Smooth muscle cell (in vitro differentiated cells): ENCODE results near the gene RPS6KB2. TPM values are rescaled to one million over a fixed set of nuclear protein-coding genes. Genes with fewer than 3 reads are reported as not detected.

ENCODE experiments used
- DNase-seq: peaks from one replicate; lab custom pipeline; 2025; ENCODE audit not compliant: unreplicated experiment; lab: John Stamatoyannopoulos, UW
- H2AFZ ChIP-seq: fragments of 200-600 bp; sonication (generic); 2 replicates; pipeline ENCODE4 v1.6.0; 2016; ENCODE audit warnings: antibody characterized with exemption, low read depth, mild to moderate bottlenecking
- H3F3A ChIP-seq: fragments of 200-600 bp; sonication (generic); 2 replicates; pipeline ENCODE4 v1.6.0; 2017; ENCODE audit warnings: antibody characterized with exemption, low read depth
- H3K27ac ChIP-seq: fragments of 200-600 bp; sonication (generic); 2 replicates; pipeline ENCODE4 v1.5.1; 2016; ENCODE audit warnings: low read depth, mild to moderate bottlenecking
- H3K27me3 ChIP-seq: fragments of 200-600 bp; sonication (generic); 2 replicates; pipeline ENCODE4 v1.6.1; 2016; ENCODE audit warnings: low read depth, mild to moderate bottlenecking
- H3K36me3 ChIP-seq: fragments of 200-600 bp; sonication (generic); 2 replicates; pipeline ENCODE4 v1.5.1; 2016; ENCODE audit warnings: low read depth
- H3K4me1 ChIP-seq: fragments of 200-600 bp; sonication (generic); 2 replicates; pipeline ENCODE4 v1.5.1; 2016; ENCODE audit warnings: low read depth
- H3K4me2 ChIP-seq: fragments of 200-600 bp; sonication (generic); 2 replicates; pipeline ENCODE4 v1.6.0; 2016; ENCODE audit warnings: mild to moderate bottlenecking
- H3K4me3 ChIP-seq: fragments of 200-600 bp; sonication (generic); 2 replicates; pipeline ENCODE4 v1.5.1; 2016; ENCODE audit warnings: mild to moderate bottlenecking
- H3K79me2 ChIP-seq: fragments of 200-600 bp; sonication (generic); 2 replicates; pipeline ENCODE4 v1.6.0; 2016; ENCODE audit warnings: low read depth, mild to moderate bottlenecking
- H3K9ac ChIP-seq: fragments of 200-600 bp; sonication (generic); 2 replicates; pipeline ENCODE4 v1.6.0; 2016; ENCODE audit warnings: low read depth
- H3K9me3 ChIP-seq: fragments of 200-600 bp; sonication (generic); replicated peaks from 2 replicates; pipeline ENCODE4 v1.5.1; 2016; ENCODE audit warnings: low read depth
- H4K20me1 ChIP-seq: fragments of 200-600 bp; sonication (generic); 2 replicates; pipeline ENCODE4 v1.6.0; 2016; ENCODE audit warnings: low read depth
- WGBS: methylation state at CpG from one replicate; pipeline ENCODE4 v1.1.7; 2016; ENCODE audit warnings: low lambda C conversion rate; 5-methylcytosine and 5-hydroxymethylcytosine counted together
- polyA plus RNA-seq: library from polyadenylated mRNA; unstranded; fragments of >200 nt; fragmentation: Nextera tagmentation; extraction: Ambion mirVana; gene quantifications from 2 replicates; pipeline ENCODE4 v1.2.1, GENCODE V29; 2016
- total RNA-seq: library from RNA; depleted of rRNA; stranded (reverse); fragments of >200 nt; gene quantifications from 2 replicates; pipeline ENCODE4 v1.2.3, GENCODE V29; 2014
- TF ChIP-seq, protein P1 (sequence below): fragments of 200-600 bp; sonication (generic); IDR thresholded peaks from 2 replicates; pipeline ENCODE4 v1.5.1; 2017; ENCODE audit warnings: borderline replicate concordance, mild to moderate bottlenecking, antibody characterized with exemption; ENCODE audit not compliant: insufficient read depth, poor library complexity, severe bottlenecking

RPS6KB2 gene
- total and polyA plus RNA-seq, 2 experiments from 2014 or later: 66.5 to 107 TPM

DNA sequence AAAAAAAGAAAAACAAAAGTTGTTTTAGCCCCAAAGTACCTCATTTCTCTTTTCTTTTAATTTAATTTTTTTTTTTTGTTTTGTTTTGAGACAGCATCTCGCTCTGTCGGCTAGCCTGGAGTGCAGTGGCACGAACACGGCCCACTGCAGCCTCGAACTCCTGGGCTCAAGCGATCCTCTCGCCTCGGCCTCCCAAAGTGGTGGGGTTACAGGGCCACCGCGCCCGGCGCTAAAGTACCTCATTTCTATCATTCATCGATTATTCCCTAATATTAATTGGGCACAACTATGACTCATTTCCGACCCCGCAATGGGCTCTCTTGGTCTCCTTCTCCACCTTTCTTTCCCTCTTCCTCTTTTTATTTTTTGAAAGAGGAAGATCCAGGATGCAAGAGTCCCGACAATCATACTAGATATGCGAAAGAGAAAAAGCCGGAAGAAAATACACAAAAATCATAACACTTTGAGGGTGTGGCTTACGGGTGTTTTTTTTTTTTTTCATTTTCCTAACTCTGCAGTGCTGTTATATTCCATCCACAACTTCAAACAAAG is 54.1 kb downstream of the RPS6KB2 start:
- H3K27ac ChIP-seq: peak overlapping the region; percentile 50
- H2AFZ ChIP-seq: peak overlapping the region; percentile 91
- no peaks in the 10 kb centered on the region for H3F3A ChIP-seq
- no peak for DNase-seq
- WGBS: 76% methylated on average over 19 of the region's 19 CpGs
- no peaks in the 10 kb centered on the region for H3K27me3 ChIP-seq
- peak overlapping the region; percentile 75 for H3K9ac ChIP-seq
- peaks cover 8% of the 10 kb centered on the region for H3K4me1 ChIP-seq
- H3K79me2 ChIP-seq: peaks cover 5% of the 10 kb centered on the region
- H4K20me1 ChIP-seq: no peaks in the 10 kb centered on the region
- no peaks in the 10 kb centered on the region for H3K9me3 ChIP-seq
- TF ChIP-seq, protein P1, sequence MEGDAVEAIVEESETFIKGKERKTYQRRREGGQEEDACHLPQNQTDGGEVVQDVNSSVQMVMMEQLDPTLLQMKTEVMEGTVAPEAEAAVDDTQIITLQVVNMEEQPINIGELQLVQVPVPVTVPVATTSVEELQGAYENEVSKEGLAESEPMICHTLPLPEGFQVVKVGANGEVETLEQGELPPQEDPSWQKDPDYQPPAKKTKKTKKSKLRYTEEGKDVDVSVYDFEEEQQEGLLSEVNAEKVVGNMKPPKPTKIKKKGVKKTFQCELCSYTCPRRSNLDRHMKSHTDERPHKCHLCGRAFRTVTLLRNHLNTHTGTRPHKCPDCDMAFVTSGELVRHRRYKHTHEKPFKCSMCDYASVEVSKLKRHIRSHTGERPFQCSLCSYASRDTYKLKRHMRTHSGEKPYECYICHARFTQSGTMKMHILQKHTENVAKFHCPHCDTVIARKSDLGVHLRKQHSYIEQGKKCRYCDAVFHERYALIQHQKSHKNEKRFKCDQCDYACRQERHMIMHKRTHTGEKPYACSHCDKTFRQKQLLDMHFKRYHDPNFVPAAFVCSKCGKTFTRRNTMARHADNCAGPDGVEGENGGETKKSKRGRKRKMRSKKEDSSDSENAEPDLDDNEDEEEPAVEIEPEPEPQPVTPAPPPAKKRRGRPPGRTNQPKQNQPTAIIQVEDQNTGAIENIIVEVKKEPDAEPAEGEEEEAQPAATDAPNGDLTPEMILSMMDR: no peak
- peak overlapping the region; percentile 56 for H3K4me3 ChIP-seq
- H3K4me2 ChIP-seq: peak overlapping the region; percentile 83
- no peaks in the 10 kb centered on the region for H3K36me3 ChIP-seq

DNA sequence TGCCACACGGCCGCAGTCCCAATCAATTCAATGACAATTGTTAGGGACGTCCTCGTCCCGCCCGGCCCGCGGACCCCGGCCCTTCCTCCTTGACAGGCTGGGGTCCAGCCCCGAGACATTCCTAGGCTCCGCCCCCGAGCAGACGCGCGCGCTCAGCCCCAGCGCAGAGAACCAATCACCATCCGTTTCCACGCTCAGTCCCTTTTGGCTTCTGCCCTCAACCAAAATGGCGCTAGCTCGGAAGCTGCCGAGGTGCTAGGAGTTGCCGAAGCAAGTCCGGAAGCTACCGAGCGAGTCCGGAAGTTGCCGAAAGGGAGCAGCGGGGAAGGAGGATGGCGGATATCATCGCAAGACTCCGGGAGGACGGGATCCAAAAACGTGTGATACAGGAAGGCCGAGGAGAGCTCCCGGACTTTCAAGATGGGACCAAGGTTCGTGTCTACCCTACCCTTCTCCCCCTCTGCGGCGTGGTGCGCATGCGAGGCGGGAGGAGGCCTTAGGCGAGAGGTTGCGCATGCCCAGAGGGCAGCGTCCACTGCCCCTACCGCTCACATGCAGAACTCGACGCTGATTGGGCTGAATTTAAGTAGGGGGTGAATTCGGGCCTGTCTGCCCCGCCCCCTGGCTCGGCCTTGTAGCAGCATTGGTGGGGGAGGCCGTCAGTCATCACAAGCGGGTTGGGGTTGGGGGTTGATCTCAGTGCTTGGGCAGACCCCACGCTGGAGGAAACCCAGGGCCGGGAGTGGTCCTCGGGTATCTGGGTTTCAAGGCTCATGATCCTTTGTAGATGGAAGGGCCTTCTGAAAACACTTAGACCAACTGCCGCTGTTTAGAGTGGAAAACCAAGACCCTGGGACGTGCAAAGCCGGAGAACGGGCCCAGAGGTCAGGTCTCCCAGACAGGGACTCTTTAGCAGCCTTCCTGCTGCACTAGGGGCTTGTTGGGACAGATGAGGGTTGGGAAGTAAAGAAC is 54.8 kb downstream of the RPS6KB2 start, which contains the start of gene AIP:
TSS of gene AIP (plus strand) at position 200 of the 972 bp plus-strand sequence. CDS start at position 333, 133 bp downstream.
- Histone ChIP-seq H3K27ac (peak within 1 kb of the TSS; percentile 50), H3K4me3 (peak within 1 kb of the TSS; percentile 56), H3K36me3 (no peaks in the 10 kb centered on the region), H3K27me3 (no peaks in the 10 kb centered on the region), H2AFZ (peak within 1 kb of the TSS; percentile 91), H3K9me3 (no peaks in the 10 kb centered on the region), H3K4me2 (peak within 1 kb of the TSS; percentile 83), H3F3A (no peaks in the 10 kb centered on the region), H3K9ac (peak within 1 kb of the TSS; percentile 75), H3K4me1 (peaks cover 8% of the 10 kb centered on the region), H3K79me2 (peaks cover 5% of the 10 kb centered on the region), H4K20me1 (no peaks in the 10 kb centered on the region)
- peak; percentile 77 for DNase-seq
- 12% methylated on average over 59 of the region's 60 CpGs for WGBS
- TF ChIP-seq, protein P1: no peak

DNA sequence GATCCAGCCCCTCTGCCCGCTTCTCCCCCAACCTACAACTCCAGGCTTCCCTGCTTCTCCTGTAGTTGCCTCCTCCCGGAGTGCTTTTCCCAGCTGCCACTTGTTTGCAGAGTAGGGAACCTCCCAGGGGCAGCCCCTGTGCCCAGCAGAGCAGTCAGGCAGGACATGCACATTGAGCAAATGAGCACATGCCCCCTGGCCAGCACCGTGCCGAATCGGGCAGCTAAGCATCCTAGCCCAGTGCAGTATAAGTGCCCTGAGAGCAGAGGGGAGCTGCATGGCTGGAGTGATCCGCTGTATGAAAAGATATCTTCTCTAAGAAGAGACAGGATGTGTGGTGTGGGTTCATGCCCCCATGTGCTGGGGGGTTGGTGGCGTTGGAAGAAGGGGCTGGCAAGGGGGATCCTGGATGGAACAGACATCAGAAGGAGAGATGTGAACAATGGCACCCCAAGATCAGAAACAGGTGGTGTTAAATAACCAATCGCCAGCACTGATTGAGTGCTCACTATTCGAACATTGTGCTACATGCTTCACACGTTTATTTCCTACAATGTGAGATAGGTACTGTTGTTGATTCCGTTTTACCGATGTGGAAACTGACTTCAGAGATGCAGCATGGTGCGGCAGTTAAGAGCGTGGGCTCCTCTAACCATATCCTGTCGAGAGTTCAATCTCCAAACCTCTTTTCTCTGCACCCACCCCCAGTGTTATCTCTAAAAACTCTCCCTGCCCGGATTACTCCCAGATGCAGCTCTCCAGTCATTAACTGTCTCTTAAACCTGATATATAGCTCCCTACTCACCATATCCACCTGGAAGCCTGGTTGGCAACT is 55.8 kb downstream of the RPS6KB2 start:
- Histone ChIP-seq H3K4me1 (peaks cover 8% of the 10 kb centered on the region), H3K79me2 (peaks cover 5% of the 10 kb centered on the region), H3K4me3 (peak overlapping the region; percentile 56), H4K20me1 (no peaks in the 10 kb centered on the region), H2AFZ (no peak overlapping the region), H3F3A (no peaks in the 10 kb centered on the region), H3K27ac (no peak overlapping the region), H3K9me3 (no peaks in the 10 kb centered on the region), H3K4me2 (peak overlapping the region; percentile 83), H3K27me3 (no peaks in the 10 kb centered on the region), H3K9ac (no peak overlapping the region), H3K36me3 (no peaks in the 10 kb centered on the region)
- WGBS: 91% methylated on average over 16 of the region's 16 CpGs
- no peak for DNase-seq
- TF ChIP-seq, protein P1: no peak
